Breast epithelium (tissue), 3 donors: ENCODE results near the gene FEV.

ENCODE experiments used
- POLR2A ChIP-seq: fragments of 450-650 bp; IDR thresholded peaks from one replicate; pipeline ENCODE4 v1.6.1; 2016; ENCODE audit warnings: antibody characterized with exemption, mild to moderate bottlenecking, moderate library complexity
- POLR2AphosphoS5 ChIP-seq, 3 donors: sonication (generic); formaldehyde crosslinking; IDR thresholded peaks; one replicate each; pipeline ENCODE4 v1.6.1; 2017; ENCODE audit warnings: antibody characterized with exemption in 3 of 3
- TF ChIP-seq, protein P1 (sequence below), 3 donors: fragments of 450-650 bp; IDR thresholded peaks; one replicate each; pipeline ENCODE4 v1.5.1; 2016 to 2017; ENCODE audit warnings: antibody characterized with exemption in 3 of 3, mild to moderate bottlenecking in 3 of 3, moderate library complexity in 3 of 3

DNA sequence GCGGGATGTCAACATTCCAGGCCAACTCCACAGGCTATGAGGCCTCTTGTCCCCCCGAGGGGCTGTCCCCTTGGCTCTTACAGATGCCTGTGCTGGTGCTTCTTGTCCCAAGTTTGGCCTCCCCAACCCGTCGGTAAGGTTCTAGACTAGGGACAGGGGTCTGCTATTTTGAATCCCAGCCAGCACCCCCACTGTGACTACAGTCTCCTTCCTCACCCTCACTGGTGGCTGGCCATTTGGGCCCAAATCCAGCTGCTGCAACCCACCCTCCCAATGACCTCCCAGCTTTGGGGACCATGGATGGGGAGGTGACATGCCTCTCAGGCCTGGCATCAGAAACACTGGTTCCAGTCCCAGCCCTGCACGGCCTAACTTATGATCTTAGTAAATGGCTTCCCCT is 37.6 kb upstream of the FEV start:
- TF ChIP-seq POLR2A (no peak), POLR2AphosphoS5 (IDR thresholded peaks at IDR 0.05) (no peak)
- TF ChIP-seq, protein P1, sequence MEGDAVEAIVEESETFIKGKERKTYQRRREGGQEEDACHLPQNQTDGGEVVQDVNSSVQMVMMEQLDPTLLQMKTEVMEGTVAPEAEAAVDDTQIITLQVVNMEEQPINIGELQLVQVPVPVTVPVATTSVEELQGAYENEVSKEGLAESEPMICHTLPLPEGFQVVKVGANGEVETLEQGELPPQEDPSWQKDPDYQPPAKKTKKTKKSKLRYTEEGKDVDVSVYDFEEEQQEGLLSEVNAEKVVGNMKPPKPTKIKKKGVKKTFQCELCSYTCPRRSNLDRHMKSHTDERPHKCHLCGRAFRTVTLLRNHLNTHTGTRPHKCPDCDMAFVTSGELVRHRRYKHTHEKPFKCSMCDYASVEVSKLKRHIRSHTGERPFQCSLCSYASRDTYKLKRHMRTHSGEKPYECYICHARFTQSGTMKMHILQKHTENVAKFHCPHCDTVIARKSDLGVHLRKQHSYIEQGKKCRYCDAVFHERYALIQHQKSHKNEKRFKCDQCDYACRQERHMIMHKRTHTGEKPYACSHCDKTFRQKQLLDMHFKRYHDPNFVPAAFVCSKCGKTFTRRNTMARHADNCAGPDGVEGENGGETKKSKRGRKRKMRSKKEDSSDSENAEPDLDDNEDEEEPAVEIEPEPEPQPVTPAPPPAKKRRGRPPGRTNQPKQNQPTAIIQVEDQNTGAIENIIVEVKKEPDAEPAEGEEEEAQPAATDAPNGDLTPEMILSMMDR (IDR thresholded peaks at IDR 0.05): no peak
